Measurements from ENCODE around the gene CCDC33.

CCDC33 gene

DNA sequence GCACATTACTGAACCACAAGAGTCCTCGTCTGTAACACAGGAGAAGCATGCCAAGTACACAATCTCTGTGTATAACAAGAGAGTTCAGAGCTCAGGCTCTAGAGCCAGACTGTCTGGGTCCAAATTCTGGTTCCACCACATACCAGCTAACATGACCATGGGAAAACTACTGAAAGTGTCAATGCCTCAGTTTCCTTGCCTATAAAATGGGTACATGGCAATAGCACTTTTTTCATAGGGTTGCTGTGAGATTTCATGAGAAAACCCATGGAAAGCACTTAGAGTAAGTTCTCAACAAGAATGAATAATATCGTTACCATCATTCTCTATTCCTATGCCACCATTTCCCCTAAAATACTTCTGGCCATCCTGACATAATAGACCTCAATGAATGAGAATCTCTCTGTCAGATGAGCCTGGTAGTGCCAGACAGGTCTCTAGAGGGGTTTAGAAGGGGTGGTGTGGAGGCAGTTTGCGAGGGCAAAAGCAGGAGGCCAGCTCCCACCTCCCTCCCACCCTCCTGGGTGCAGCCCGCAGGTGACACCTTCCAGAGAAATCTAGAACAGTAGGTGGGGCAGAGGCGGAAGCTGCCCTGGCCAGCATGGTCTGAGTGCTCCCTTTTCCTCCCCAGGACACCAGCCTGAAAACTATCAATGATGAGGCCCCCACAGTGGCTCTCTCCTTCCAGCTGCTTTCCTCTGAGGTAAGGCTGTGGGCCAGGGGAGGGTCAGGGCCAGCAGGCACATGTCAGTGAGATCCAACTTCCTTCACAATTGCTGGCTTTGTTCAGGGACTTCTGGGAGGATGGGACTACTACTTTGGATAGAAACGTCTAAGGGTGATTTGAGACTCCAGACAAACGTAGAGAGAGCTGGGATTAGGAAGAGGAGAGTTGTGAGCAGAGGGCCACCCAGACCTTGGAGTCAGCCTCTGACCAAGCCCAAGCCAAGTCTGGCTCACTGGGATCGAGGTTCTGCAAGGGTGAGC lies 45.3 kb downstream of the CCDC33 start:
- no peak for DNase-seq (ENCODE audit: low read depth, low spot score)

DNA sequence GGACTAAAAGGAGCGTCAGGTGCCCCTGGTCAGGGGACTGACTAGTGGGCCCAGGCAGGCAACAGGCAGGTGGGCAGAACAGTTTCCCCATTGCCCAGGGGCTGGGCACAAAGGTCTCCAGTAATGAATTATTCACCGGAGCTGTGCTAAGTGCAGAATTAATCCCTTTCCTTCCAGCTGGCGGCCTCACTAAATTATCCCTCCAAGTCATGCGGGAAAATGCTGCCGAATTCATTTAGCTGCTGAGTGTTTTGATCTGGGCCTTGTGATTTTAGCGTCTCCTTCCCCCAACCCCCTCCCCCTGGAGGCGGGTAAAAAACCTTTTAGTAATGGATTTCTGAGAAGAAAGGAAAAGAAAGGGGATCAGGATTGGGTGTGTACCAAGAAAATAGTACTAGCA lies 47.2 kb downstream of the CCDC33 start:
- no peak for DNase-seq (ENCODE audit: low read depth, low spot score)

DNA sequence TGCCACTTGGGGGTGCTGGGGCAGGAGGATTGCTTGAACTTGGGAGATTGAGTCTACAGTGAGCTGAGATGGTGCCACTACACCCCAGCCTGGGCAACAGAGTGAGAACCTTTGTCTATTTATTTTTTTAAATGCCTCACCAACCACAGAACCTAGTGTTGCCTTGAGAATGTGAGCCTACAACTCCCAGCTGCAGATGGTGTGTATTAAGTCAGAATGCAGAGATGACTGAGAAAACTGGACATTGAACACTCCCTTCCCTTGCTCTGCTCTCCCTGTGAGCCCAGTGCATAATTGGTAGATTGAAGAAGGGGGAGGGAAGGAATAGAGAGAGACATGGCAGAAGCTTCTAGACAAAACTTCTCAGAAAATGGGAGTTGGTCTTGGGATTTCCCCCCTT lies 53.5 kb downstream of the CCDC33 start:
- DNase-seq (ENCODE audit: low read depth, low spot score) = no peak

DNA sequence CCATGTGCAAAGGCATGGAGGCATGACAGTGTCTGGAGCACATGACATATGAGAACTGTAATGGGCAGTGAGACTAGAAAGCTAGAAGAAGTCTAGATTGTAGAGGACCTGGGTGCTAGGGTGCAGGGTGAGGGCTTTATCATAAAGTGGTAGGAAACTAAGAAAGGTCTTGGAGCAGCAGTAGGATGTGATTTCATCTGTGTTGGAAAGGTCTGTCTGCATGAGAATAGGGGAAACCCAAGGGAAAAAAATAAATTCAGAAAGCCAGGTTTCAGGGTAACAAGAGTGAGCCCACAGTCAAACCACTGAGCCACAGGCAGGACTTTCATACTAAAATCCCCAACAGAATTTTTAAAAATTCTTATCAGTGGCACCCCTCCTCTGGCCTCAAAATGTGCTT lies 54.5 kb downstream of the CCDC33 start:
- no peak for DNase-seq (ENCODE audit: low read depth, low spot score)

DNA sequence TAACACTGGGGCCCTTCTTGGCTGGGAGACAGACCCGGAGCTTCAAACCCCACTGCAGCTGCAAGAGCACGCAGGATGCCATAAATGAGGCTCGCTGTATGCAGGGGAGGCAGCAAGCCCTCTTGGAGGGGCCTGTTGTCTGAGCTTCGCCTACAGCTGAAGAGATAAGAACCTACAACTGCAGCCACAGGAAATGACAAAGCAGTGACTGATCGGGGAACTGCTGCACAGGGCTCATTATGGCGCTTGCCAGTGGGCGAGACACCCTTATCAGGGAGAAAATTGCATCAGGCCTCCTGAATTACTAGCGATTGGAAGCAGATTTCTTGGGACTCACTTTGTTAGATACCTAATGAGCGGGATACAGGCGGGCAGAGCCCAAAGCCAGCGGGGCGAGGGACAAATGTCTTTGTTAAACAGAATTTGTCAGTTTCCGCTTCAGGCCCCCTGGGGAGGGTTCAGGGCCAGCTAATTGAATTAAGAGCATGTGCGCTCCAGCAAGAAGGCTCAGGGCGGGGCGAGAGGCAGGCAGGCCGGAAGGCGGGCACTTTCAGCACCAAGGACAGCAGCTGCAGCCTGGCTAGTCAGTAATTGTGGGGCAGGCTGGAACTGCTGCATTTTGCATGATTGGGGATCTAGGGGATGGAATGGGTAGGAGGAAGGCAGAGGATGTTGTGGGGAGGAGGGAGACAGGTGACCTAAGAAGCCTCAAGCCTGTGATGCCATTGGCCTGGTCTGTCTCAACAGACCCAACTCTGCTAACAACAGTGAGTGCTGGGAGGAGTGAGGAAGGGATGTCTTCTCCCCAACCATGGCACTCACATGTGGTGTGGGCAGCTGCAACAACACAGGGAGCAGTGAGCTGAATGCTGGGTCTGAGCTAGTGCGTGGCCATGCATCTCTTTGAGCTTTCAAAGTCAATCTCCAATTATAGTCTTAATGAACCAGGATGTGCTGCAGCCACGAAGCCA lies 55.3 kb downstream of the CCDC33 start:
- peak; percentile 82 for DNase-seq (ENCODE audit: low read depth, low spot score)

DNA sequence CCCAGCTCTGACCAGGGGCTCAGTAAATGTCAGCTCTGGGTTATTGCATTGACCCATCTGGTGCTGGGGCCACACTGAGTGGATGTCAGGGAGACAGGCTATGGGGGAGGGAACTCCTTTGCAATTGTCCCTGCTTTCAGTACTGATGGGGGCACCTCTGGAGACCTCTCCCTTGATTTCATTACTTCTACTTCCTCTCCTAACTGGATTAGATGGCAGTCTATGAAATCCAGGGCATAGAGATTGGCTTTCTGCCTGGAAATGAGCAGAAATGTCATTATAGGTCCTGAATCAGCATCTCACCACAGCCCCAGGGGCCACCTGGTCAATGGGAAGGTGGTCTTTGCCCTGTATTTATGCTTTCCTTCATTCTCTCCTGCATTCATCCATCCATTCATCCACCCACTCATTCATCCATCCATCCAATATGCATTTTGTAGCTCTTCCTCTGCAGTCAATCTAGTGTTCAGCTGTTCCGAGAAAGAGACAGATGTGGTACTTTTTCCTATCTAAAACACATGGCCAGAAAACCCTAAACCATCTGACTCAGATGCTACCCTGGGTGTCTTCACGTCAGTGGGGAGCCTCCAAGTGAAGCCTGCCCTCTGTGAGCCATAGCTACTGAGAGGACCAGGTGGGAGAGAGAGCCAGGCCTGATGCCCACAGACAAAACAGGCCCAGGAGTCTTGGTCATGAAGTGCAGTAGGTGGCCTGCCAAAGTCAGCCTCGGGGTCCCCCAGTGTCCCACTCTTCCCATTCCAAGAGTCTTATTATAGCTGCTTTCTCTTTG lies 57.1 kb downstream of the CCDC33 start:
- DNase-seq (ENCODE audit: low read depth, low spot score) = no peak

DNA sequence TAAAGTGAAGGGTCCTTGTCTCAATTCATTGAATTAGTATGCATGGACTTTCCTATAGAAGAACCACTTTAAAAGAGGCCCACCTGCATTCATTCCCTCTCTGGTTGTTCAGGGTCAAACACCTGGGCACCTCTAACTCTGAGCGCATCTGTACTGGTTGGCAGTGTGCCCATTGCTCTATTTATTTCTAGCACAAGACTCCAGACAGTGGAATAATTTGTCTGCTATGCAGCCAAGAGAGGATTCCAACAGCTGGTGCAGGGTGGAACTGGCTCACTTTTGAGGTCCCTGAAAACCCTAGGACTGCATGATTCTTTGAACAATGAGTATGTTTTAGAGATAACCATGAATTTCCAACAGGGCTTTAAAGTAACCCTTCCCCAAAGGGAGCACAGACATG lies 57.9 kb downstream of the CCDC33 start:
- DNase-seq (ENCODE audit: low read depth, low spot score) = no peak

DNA sequence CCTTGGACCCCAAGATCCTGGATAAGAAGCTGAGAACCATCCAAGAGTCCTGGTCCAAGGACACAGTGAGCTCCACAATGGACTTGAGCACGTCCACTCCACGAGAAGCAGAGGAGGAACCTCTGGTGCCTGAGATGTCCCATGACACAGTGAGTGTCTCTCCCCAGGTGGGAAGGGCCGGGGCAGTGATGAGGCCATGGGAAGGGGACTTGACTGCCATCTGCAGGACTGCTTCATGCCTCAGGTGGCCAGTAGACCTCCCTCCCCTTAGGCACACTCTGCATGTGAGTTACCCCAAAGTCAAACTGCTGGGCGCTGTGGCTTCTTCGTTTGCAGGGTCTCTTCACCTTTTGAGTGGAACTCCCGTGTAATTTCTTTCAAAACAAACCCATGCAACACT lies 59.7 kb downstream of the CCDC33 start:
- no peak for DNase-seq (ENCODE audit: low read depth, low spot score)

DNA sequence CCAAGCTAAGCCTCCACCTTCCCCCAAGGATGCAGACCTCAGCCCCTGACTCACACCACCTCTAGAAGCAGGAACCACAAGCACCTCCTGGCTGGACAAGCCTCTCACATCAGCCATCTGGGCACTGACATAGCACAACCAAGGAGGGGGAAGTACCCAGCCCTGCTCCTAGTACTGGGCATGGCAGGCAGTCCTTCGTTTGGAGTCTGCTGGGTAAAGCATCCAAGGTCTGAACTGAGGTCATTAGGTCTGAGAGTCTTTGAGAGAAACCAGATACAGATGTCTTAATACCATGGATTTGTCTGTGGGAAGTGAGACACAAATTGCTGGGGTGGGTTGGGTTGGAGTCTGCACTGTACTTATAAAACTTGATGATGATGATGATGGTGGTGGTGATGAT lies 61.8 kb downstream of the CCDC33 start:
- DNase-seq (ENCODE audit: low read depth, low spot score) = no peak

DNA sequence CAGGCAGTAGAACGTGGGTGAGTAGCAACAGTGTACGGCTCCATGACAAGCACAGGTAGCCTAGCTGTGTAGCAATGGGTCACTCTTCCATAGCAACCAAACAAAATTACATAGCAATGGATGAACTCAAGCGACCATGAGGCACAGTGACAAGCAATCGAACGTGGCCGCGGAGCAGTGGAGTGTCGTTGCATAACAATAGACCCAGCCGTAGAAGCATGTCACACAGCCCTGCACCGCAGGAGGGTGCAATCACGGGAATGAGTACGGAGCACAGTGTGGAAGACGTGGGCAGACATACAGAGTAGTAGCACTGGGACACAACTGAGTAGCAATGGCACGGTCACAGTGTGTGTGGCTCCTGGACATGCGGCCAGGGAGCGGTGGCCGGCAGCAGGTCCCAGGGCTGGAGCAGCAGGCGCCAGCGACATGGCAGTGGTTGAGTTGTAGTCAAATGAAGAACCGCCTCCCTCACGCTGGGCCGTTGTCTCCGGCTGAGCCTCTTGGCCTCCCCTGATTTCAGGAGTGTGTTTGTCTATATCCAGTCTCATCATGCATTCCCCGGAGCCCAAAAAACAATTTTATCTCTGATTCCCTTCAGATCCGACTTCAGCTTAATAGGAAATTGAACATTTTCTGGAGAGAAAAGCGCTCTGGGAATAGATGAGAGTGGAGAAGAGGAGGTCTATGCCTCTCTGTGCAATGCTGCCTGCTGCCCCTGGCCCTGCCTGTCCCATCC lies 64.1 kb downstream of the CCDC33 start:
- DNase-seq (ENCODE audit: low read depth, low spot score) = no peak

DNA sequence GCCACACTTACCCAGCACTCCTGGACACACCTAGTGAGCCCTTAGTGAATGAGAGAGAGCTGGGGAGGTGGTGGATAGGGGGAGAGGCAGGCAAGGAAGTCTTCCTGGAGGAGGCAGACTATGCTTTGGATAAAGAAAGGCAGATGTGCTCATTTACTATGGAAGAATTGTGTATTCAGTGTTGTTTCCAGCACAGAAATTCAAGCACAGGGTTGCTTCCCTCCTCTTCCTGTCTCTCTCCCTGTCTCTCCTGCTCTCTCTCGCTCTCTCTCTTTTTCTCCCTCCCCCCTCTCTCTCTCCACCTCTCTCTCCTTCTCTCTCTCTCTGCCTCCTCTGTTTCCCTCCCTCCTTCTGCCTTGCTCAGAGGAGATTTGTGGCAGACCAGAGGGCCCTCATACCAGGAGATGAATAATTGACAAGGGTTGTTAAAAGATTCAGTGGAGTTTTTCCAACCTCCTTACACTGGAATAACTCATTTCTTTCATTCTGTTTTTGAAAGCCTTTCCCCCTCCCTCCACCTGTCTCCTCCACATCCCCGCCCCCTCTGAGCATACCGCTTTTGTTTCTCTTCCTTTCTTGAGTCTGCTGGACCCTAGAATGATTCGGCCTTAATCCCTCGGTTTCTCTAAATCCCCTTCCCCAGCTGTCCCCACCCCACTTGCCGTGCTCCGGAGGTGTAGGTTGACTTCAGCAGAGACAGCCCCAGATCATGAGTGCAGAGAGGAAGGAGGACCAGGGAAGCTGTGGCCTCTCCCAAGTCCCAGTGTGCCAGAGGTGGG lies 65.6 kb downstream of the CCDC33 start:
- DNase-seq (ENCODE audit: low read depth, low spot score) = no peak

DNA sequence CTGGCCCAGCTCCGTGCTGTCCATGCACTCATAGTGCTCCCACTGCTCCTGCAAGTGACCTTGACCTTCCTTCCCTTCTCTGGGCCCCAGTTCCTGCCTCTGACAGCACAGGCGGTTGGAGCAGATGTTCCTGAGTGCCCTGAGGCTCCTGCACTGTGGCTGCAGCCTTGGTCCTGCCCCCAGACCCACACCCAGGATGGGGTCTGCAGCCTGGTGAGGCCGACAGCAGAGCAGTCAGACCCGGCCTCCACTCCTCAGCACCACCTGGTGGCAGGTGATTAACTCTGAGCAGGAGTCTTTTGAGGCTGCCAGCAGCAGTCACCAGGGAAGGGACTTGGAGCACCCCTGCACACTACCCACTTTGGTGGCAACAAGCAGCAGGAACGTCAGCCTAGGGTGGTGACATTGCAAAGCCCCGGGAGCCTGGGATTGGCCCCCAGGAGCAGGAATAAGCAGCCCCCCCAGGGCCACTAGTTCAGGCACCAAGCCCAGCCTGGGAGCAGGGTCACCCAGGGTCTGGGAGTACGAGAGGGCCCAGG lies 66.8 kb downstream of the CCDC33 start:
- DNase-seq (ENCODE audit: low read depth, low spot score) = no peak

DNA sequence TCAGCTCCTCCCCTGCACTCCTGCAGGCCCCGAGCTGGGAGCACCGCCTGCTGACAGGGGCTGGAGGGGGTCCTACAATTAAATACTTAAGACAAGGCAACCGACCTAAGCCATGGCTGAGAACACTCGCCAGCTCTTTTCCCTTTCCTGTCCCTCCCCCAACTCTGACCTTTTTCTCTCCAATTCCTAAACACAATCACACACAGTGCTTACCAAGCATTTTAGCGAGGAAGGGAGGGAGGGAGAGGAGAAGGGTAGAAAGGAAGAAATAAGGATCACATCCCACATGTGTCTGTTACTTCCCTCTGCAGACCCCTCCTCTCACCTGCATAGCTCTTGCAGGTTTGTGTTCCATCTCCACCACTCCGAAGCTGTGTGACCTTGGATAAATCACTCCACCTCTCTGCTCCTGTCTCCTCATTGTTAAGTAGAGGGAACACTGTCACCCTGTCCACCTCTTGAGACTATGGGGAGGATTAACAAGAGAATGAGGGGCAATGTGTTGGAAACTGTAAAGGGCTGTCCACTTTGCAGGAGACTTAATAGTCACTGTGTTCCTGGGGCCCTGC lies 67.7 kb downstream of the CCDC33 start:
- no peak for DNase-seq (ENCODE audit: low read depth, low spot score)

DNA sequence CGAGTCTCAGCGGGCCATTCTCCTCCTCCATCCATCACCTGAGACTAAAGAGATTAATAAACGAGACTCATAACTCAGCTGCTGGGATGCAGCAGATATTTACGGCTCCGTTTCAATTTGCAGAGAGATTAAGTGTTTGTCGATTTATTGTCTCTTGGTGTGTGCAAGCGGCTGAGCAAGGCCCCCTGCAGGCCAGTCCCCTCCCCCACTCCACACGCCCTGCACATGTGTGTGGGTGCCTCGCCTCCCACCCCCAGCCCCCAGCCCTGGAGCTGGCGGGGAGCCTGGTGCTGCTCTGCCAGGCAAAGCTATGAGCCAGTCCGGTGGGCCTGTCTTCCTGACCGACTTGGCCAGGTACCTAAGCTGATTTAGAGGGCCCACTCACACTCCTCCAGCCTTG lies 68.3 kb downstream of the CCDC33 start:
- DNase-seq (ENCODE audit: low read depth, low spot score) = no peak

DNA sequence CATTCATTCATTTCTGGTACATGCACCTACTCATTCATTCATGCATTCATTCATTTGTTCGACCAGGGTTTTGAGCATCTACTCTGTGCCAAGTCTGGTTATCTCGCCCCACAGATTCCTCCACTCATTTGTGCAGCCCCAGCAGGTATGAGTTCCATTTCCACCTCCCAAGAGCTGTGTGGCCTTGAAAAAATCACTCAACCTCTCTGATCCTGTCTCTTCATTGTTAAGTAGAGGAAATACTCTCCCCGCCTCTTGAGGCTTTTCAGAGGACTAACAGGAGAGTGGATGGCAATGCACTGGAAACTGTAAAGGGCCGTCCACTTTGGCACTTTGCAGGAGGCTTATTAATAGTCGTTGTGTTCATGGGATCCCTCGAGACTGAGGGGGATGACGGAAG lies 69.6 kb downstream of the CCDC33 start:
- no peak for DNase-seq (ENCODE audit: low read depth, low spot score)

DNA sequence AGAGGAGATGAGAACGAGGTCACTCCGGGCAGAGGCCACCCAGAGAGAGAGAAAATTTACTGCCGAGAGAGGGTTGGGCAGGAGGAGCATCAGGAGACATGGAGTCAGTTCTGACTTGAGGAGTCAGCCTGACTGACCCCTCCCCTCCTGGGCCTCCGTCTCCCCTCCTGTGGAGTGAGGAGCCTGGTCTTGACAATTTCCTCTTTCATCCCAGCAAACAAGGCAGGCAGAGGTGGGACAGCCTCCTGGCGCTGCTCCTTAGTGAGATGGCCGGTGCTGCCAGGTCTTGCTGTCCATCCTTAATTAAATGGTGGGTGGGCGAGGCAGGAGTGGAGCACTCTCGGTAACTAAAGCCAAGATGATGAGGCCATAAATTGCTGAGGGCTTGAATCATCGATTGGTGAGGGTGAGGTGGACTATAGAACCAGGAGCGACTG lies 70.7 kb downstream of the CCDC33 start:
- no peak for DNase-seq (ENCODE audit: low read depth, low spot score)

DNA sequence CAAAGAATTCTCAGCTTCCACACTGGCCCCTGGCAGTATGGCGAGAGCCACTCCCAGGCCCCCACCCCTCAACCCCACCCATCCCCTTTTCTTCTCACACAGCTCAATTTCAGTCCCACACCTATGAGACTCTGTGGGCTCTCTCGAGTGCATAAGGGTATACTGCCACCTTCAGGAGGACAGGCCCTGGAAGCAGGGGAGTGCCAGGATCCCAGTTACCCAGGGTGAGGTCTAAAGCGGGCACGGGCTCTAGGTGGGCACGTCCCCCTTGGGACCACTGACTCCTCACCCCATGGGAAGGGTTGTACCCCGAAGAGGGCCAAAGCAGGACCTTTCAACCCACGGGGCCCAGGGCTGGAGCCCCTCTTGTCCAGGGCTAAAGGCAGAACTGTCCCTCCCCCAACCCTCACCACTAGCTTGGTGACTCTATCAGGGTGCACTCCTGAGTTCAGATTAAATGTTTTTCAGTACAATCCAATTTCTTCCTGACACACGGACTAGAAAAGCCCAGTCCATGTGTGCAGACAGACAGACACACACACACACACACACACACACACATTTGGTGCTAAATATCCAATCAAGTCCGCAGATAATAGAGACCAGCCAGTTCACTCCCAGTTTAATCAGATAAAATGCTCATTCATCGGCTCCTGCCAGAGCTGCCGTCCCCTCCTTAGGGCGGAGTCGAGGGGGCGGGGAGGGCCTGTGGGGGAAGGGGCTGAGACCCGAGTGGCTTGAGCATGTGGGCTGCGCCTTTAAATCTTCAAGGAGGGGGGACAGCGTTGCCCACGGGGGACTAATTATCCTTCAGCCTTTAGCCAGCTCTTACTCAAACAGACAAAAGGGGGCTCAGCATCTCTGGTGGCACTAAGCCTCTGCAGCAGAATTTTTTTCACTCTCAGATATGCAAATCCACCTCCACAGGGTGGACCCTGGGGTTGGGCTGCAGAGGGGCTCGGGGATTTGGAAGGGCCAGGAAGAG lies 72.0 kb downstream of the CCDC33 start:
- DNase-seq (ENCODE audit: low read depth, low spot score) = no peak

DNA sequence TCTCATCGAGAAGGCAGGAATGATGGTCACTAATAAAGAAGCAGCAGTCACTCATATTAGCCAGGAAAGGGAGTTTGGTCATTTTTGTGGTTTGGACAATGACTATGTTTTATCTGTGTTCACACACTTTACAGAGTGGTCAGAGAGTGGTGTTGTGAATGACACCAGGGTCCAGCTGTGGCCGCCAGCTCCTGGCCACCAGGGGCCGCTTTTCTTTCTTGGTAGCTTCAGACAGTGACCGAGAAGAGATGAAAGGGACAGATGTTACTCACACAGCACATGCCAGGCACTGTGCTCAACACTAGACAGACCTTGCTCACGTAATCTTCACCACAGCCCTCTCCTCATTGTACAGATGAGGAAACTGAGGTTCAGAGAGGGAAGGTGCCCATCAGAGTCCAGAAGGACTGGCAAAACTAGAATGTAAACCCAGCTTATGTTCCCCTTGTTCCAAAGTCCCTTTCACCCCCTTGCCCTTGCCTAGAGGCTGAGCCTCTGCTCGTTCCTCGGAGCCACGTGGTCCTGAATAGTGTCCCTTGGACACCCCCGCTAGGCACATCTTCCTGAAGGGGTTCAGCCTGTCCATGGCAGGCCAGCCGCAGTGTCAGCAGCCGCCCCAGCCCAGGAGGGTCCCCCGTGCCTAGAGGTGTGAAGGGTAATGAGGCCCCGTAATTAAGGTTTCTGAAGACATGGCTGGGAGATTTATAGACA lies 75.8 kb downstream of the CCDC33 start:
- DNase-seq (ENCODE audit: low read depth, low spot score) = no peak
